Measurements from ENCODE around the gene NCAM1.
A peak's percentile ranks its signal among the peaks of the same experiment; 100 is the strongest.

The NCAM1 gene

GRCh38 chr11:113134626-113135025 is 173.4 kb downstream of the NCAM1 start:
- peak; percentile 51 for DNase-seq

GRCh38 chr11:113137713-113138529 is 176.7 kb downstream of the NCAM1 start:
- DNase-seq = no peak

GRCh38 chr11:113138731-113139130 is 177.5 kb downstream of the NCAM1 start:
- no peak for DNase-seq

- DNase-seq = no peak
Measured at GRCh38 chr11:113141010-113141409, 179.8 kb downstream of the NCAM1 start.

- DNase-seq = no peak
Measured at GRCh38 chr11:113142508-113142907, 181.3 kb downstream of the NCAM1 start.

GRCh38 chr11:113147249-113147648 is 186.0 kb downstream of the NCAM1 start:
- no peak for DNase-seq

GRCh38 chr11:113148076-113148475 is 186.9 kb downstream of the NCAM1 start:
- no peak for DNase-seq

- no peak for DNase-seq
Measured at GRCh38 chr11:113148652-113149051, 187.4 kb downstream of the NCAM1 start.

- DNase-seq = no peak
Measured at GRCh38 chr11:113151521-113151920, 190.3 kb downstream of the NCAM1 start.

GRCh38 chr11:113152500-113152899 is 191.3 kb downstream of the NCAM1 start:
- DNase-seq = no peak

GRCh38 chr11:113153847-113154246 is 192.6 kb downstream of the NCAM1 start:
- DNase-seq = no peak

GRCh38 chr11:113159988-113160807 is 199.0 kb downstream of the NCAM1 start:
- no peak for DNase-seq

- DNase-seq = no peak
Measured at GRCh38 chr11:113160808-113161124, 199.5 kb downstream of the NCAM1 start.

- DNase-seq = no peak
Measured at GRCh38 chr11:113161711-113162591, 200.7 kb downstream of the NCAM1 start.

GRCh38 chr11:113162592-113162962 is 201.4 kb downstream of the NCAM1 start:
- DNase-seq = no peak

GRCh38 chr11:113163291-113164030 is 202.2 kb downstream of the NCAM1 start:
- DNase-seq = no peak

GRCh38 chr11:113166280-113166679 is 205.1 kb downstream of the NCAM1 start:
- no peak for DNase-seq

- no peak for DNase-seq
Measured at GRCh38 chr11:113167599-113167998, 206.4 kb downstream of the NCAM1 start.

- no peak for DNase-seq
Measured at GRCh38 chr11:113168354-113169342, 207.4 kb downstream of the NCAM1 start.

GRCh38 chr11:113172382-113172951 is 211.2 kb downstream of the NCAM1 start:
- DNase-seq = no peak

- DNase-seq = no peak
Measured at GRCh38 chr11:113173126-113173525, 211.9 kb downstream of the NCAM1 start.

All from suppressor macrophage treated with lipopolysaccharide for 4 hours (primary cell).